ENCODE measurements around the gene UBXN6. TPM values are rescaled to one million over a fixed set of nuclear protein-coding genes. Genes with fewer than 3 reads are reported as not detected.

The UBXN6 gene
- total RNA-seq, 4 donors from 2014 or later: 72.2 to 314 (median 132) TPM

- no peak for DNase-seq
- Histone ChIP-seq H3K4me3 (no peak overlapping the region), H3K27me3 (no peaks in the 10 kb centered on the region), H3K9me3 (no peaks in the 10 kb centered on the region), H3K27ac (no peak overlapping the region), H3K4me1 (no peaks in the 10 kb centered on the region), H3K36me3 (peaks cover 0 to 5% (median 0%) of the 10 kb centered on the region in 4 donors)
- WGBS, 2 donors (ENCODE audit: low coverage in 1 of 2): 96% methylated on average over 10 of the region's 10 CpGs; no CpG with 5 or more reads in 1 of the 2 donors
- intact Hi-C loops (cut with DNase I; ENCODE audit: low total_unique reads) (loop anchor here (10.0 kb wide), 1 partner anchor 158 kb away; no protein-coding TSS in a partner anchor), in situ Hi-C loops (cut with MboI; ENCODE audit: low pct_ligation_motif_present in 1 of 4, low pct_unique_long_range_greater_than_20kb in 1 of 4, low sequenced_read_pairs in 3 of 4) (no loop called here)
- no peak for TF ChIP-seq POLR2A (IDR thresholded peaks at IDR 0.05)
- no peak for TF ChIP-seq EP300 (IDR thresholded peaks at IDR 0.05; ENCODE audit: low read depth)
- no peak for TF ChIP-seq POLR2AphosphoS5 (IDR thresholded peaks at IDR 0.05)
- TF ChIP-seq CTCF (IDR thresholded peaks at IDR 0.05): no peak
Observed at GRCh38 chr19:4437103-4437502, 20.5 kb downstream of the UBXN6 start.

- no peaks in the 10 kb centered on the region for H3K27me3 ChIP-seq
- in situ Hi-C loops (cut with MboI; ENCODE audit: low pct_ligation_motif_present in 1 of 4, low pct_unique_long_range_greater_than_20kb in 1 of 4, low sequenced_read_pairs in 3 of 4) (no loop called here), intact Hi-C loops (cut with DNase I; ENCODE audit: low total_unique reads) (loop anchor here (10.0 kb wide), 1 partner anchor 159 kb away; no protein-coding TSS in a partner anchor)
- TF ChIP-seq EP300 (IDR thresholded peaks at IDR 0.05; ENCODE audit: low read depth) (no peak), POLR2AphosphoS5 (IDR thresholded peaks at IDR 0.05) (no peak), CTCF (IDR thresholded peaks at IDR 0.05) (no peak), POLR2A (IDR thresholded peaks at IDR 0.05) (no peak)
- WGBS, 2 donors (ENCODE audit: low coverage in 1 of 2): 91% methylated on average over 7 of the region's 7 CpGs; no CpG with 5 or more reads in 1 of the 2 donors
- H3K27ac ChIP-seq: no peak overlapping the region
- peaks cover 0 to 5% (median 2%) of the 10 kb centered on the region in 4 donors for H3K36me3 ChIP-seq
- H3K4me1 ChIP-seq: no peaks in the 10 kb centered on the region
- H3K9me3 ChIP-seq: no peaks in the 10 kb centered on the region
- no peak for DNase-seq
- H3K4me3 ChIP-seq: no peak overlapping the region
Observed at GRCh38 chr19:4436231-4436630, 21.4 kb downstream of the UBXN6 start.

GRCh38 chr19:4434391-4434790 lies 23.2 kb downstream of the UBXN6 start:
- 91 to 94% methylated on average over 9 of the region's 9 CpGs for WGBS, 2 donors (ENCODE audit: low coverage in 1 of 2)
- no peak for DNase-seq
- H3K36me3 ChIP-seq: peaks cover 0 to 5% (median 2%) of the 10 kb centered on the region in 4 donors
- H3K9me3 ChIP-seq: no peaks in the 10 kb centered on the region
- intact Hi-C loops (cut with DNase I; ENCODE audit: low total_unique reads): loop anchor here (10.0 kb wide), 1 partner anchor 160 kb away; no protein-coding TSS in a partner anchor
- no peak overlapping the region for H3K4me3 ChIP-seq
- in situ Hi-C loops (cut with MboI; ENCODE audit: low pct_ligation_motif_present in 1 of 4, low pct_unique_long_range_greater_than_20kb in 1 of 4, low sequenced_read_pairs in 3 of 4): no loop called here
- H3K4me1 ChIP-seq: no peaks in the 10 kb centered on the region
- TF ChIP-seq POLR2A (IDR thresholded peaks at IDR 0.05) (no peak), POLR2AphosphoS5 (IDR thresholded peaks at IDR 0.05) (no peak), EP300 (IDR thresholded peaks at IDR 0.05; ENCODE audit: low read depth) (no peak), CTCF (IDR thresholded peaks at IDR 0.05) (no peak)
- H3K27me3 ChIP-seq: no peaks in the 10 kb centered on the region
- H3K27ac ChIP-seq: no peak overlapping the region

GRCh38 chr19:4432918-4433506 lies 24.6 kb downstream of the UBXN6 start:
- Histone ChIP-seq H3K9me3 (no peaks in the 10 kb centered on the region), H3K4me3 (no peak overlapping the region), H3K27ac (no peak overlapping the region)

More at GRCh38 chr19:4432918-4433506, 24.6 kb downstream of the UBXN6 start:
- DNase-seq: no peak
- intact Hi-C loops (cut with DNase I; ENCODE audit: low total_unique reads) (loop anchor here (10.0 kb wide), 1 partner anchor 162 kb away; no protein-coding TSS in a partner anchor), in situ Hi-C loops (cut with MboI; ENCODE audit: low pct_ligation_motif_present in 1 of 4, low pct_unique_long_range_greater_than_20kb in 1 of 4, low sequenced_read_pairs in 3 of 4) (no loop called here)
- 94 to 100% methylated on average over 2 to 21 of the region's 28 CpGs for WGBS, 2 donors (ENCODE audit: low coverage in 1 of 2)
- Histone ChIP-seq H3K4me1 (no peaks in the 10 kb centered on the region), H3K36me3 (peaks cover 0 to 5% (median 2%) of the 10 kb centered on the region in 4 donors), H3K27me3 (no peaks in the 10 kb centered on the region)
- TF ChIP-seq POLR2AphosphoS5 (IDR thresholded peaks at IDR 0.05): no peak
- TF ChIP-seq CTCF (IDR thresholded peaks at IDR 0.05): no peak
- TF ChIP-seq POLR2A (IDR thresholded peaks at IDR 0.05): no peak
- no peak for TF ChIP-seq EP300 (IDR thresholded peaks at IDR 0.05; ENCODE audit: low read depth)
